Measurements from ENCODE around the gene KRTCAP2.
"Not testable (repeated sequence)": the region's sequence is repeated elsewhere in the genome, so short reads cannot be mapped to it uniquely, and the experiment has no call there.

The KRTCAP2 gene

DNA sequence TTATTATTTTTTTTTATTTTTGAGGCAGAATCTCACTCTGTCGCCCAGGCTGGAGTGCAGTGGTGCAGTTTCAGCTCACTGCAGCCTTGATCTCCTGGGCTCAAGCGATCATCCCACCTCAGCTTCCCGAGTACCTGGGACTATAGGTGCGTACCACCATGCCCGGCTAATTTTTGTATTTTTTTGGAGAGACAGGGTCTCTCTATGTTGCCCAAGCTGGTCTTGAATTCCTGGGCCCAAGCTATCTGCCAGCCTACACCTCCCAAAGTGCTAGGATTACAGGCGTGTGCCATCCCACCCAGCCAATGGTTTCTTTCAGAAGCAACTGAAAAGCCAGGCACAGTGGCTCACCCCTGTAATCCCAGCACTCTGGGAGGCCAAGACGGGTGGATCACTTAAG, 2.3 kb downstream of the KRTCAP2 start:
- H3K4me3 ChIP-seq (ENCODE audit: low read depth, low read length) = no peak overlapping the region
- in situ Hi-C loops (cut with HindIII; ENCODE audit: low sequenced_read_pairs) = no loop called here
- no peak for TF ChIP-seq CTCF (IDR thresholded peaks at IDR 0.05; ENCODE audit: low read depth, low read length, missing control alignments)
- DNase-seq (ENCODE audit: low read depth) = no peak

GRCh38 chr1:155170101-155170785, 2.9 kb downstream of the KRTCAP2 start:
- H3K4me3 ChIP-seq (ENCODE audit: low read depth, low read length) = no peak overlapping the region
- DNase-seq (ENCODE audit: low read depth) = no peak
- in situ Hi-C loops (cut with HindIII; ENCODE audit: low sequenced_read_pairs) = no loop called here
- TF ChIP-seq CTCF (IDR thresholded peaks at IDR 0.05; ENCODE audit: low read depth, low read length, missing control alignments) = no peak

- DNase-seq (ENCODE audit: low read depth) = no peak
- TF ChIP-seq CTCF (IDR thresholded peaks at IDR 0.05; ENCODE audit: low read depth, low read length, missing control alignments) = no peak
- H3K4me3 ChIP-seq (ENCODE audit: low read depth, low read length) = no peak overlapping the region
- in situ Hi-C loops (cut with HindIII; ENCODE audit: low sequenced_read_pairs) = loop anchor here (5.0 to 10.0 kb wide), 2 partner anchors 57 to 75 kb away; no protein-coding TSS in a partner anchor
Measured at GRCh38 chr1:155169541-155169940, 3.6 kb downstream of the KRTCAP2 start.

DNA sequence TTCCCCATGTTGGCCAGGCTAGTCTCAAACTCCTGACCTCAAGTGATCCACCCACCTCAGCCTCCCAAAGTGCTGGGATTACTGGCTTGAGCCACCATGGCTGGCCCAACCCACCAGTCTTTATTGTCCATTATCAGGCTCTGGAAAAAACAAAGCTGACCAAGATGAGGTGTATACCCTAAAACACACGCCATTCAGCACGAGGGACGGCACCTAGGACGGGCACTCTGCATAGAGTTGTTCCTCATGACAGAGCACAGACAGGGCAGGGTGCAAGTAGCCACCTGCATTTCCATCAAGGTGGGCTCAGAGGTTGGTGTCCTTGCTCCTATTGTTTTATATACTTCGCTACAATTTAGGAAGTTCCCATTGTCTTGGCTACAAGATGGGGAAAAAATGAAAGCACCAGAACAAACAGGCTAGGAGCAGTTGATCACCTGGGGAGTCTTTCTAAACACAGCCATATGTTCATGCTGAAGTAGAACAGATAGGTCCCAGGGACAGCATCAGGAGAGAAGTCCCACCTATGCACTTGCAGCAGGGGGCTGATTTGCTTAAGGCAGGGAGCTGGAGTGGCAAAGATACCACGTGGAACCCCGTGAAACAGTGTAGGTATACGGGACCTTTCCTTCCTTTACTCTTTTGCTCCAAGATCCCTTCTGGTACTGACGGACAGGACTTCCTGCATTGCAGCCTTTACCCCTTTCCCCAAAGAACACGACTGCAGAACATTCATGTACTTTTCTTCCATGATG, 4.5 kb downstream of the KRTCAP2 start:
- in situ Hi-C loops (cut with HindIII; ENCODE audit: low sequenced_read_pairs) = loop anchor here (5.0 to 10.0 kb wide), 2 partner anchors 56 to 74 kb away; no protein-coding TSS in a partner anchor
- no peak for TF ChIP-seq CTCF (IDR thresholded peaks at IDR 0.05; ENCODE audit: low read depth, low read length, missing control alignments)
- H3K4me3 ChIP-seq (ENCODE audit: low read depth, low read length) = no peak overlapping the region
- DNase-seq (ENCODE audit: low read depth) = no peak

GRCh38 chr1:155168105-155168445, 5.0 kb downstream of the KRTCAP2 start:
- H3K4me3 ChIP-seq (ENCODE audit: low read depth, low read length); DNase-seq (ENCODE audit: low read depth): not testable (repeated sequence)
- in situ Hi-C loops (cut with HindIII; ENCODE audit: low sequenced_read_pairs) = loop anchor here (5.0 to 10.0 kb wide), 2 partner anchors 56 to 73 kb away; no protein-coding TSS in a partner anchor

DNA sequence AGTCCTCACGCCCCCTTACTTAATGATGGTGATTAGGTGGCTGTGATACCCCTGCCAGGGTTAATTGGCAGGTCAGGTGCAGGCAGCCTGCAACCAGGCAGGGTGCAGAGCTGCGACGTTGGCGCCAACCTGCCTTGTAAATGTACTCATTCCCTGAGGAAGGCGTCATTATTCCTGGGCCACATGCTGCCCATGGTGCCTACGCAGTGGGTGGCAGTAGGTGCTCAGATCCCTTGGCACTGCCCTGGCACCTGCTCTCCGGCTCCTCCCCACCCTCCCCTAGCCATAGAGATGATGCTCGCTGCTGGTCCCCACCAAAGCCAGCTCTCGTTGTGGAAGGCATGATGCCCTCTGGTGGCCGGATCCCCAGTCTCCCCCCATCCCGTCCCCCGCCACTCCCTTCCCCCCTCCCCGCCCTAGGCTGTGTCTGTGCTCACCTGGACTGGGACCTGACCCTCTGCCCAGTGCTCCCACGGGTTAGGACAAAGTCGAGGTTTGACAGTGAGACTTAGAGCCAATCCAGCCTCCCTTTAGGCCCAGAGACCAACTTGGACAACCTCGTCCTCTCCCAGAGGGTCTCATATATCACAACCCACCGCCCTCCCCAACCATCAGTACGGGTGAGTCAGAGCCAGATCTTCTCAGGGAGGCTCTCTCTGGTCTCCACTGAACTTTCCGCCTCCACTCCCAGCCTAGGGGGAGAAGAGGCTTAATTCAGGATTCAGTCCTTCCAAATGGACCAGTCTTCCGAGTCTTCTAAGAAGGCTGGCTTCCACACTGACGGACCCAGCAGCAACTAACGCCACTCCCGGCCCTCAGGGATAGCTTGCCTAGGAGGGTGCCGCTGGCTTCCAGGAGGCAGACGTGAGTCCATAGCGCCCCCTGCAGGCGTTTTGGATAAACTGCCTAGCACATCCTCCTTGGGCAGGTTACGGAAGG, 5.7 kb downstream of the KRTCAP2 start:
- peak; percentile 70 for DNase-seq (ENCODE audit: low read depth)
- in situ Hi-C loops (cut with HindIII; ENCODE audit: low sequenced_read_pairs) = loop anchor here (5.0 to 10.0 kb wide), 2 partner anchors 55 to 73 kb away; no protein-coding TSS in a partner anchor
- TF ChIP-seq CTCF (IDR thresholded peaks at IDR 0.05; ENCODE audit: low read depth, low read length, missing control alignments) = peak; percentile 90
- peak overlapping the region; percentile 9 for H3K4me3 ChIP-seq (ENCODE audit: low read depth, low read length)

All from astrocyte of the cerebellum (primary cell).